Neutrophil (primary cell): ENCODE results near the gene MOV10L1.

Experiments
- H3K27ac ChIP-seq: fragments of 200-600 bp; sonication (generic); 2 replicates; pipeline ENCODE4 v1.5.1; 2016; ENCODE audit warnings: mild to moderate bottlenecking, moderate library complexity
- H3K27me3 ChIP-seq: fragments of 200-600 bp; sonication (generic); 2 replicates; pipeline ENCODE4 v1.6.0; 2016; ENCODE audit warnings: mild to moderate bottlenecking
- H3K36me3 ChIP-seq: fragments of 200-600 bp; sonication (generic); 2 replicates; pipeline ENCODE4 v1.5.1; 2017
- H3K4me1 ChIP-seq, 2 experiments: fragments of 200-600 bp in 1 of 2; sonication (generic) in 1 of 2; 1 replicate in 1 of 2; 2 replicates in 1 of 2; pipeline versions ENCODE4 v1.5.1 to v1.6.1; 2013 to 2016; ENCODE audit warnings: low read depth in 1 of 2, low read length in 1 of 2, mild to moderate bottlenecking in 1 of 2, moderate library complexity in 1 of 2; ENCODE audit not compliant: control insufficient read depth in 1 of 2, insufficient read depth in 1 of 2
- H3K4me3 ChIP-seq, 2 experiments: fragments of 200-600 bp in 1 of 2; sonication (generic) in 1 of 2; 1 replicate in 1 of 2; 2 replicates in 1 of 2; pipeline ENCODE4 v1.5.1; 2013 to 2016; ENCODE audit warnings: low read depth in 1 of 2, low read length in 1 of 2, mild to moderate bottlenecking in 1 of 2, moderate library complexity in 1 of 2
- H3K9me3 ChIP-seq: fragments of 200-600 bp; sonication (generic); 2 replicates; pipeline ENCODE4 v1.5.1; 2016
- TF ChIP-seq, protein P1 (sequence below): fragments of 200-600 bp; sonication (generic); IDR thresholded peaks from 2 replicates; pipeline ENCODE4 v1.5.1; 2016; ENCODE audit warnings: antibody characterized with exemption

MOV10L1 gene

DNA sequence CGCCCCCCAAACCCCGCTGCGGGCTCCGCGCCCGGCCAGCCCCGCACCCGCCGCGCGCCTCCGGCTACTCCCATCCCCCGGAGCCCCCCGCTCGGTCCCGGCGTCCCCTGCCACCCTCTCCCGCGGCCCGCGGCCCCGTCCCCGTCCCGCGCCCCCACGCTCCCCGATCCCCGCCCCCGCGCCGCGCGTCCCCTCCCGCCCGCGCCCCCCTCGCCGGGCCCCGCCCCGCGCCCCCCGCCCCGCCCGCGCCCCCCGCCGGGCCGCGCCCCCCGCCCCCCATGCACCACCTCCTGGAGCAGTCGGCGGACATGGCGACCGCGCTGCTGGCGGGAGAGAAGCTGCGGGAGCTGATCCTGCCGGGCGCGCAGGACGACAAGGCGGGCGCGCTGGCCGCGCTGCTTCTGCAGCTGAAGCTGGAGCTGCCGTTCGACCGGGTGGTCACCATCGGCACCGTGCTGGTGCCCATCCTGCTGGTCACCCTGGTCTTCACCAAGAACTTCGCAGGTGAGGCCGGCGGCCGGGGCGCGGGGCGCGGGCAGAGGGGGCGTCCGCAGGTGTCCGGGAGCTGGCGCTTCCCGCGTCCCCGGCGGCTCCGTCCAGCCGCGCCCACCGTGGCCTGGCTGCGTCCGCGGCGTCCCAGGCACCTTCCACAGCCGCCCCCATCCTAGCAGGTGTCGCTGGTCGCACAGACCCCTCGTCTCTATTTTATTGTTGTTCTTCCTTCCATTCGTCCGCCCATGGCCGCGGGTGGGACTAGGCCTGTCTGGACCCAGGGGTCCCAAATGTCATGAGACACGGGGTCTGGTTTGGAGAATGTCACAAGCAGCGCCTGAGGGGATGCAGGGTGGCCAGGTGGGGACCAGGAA, 80.9 kb downstream of the MOV10L1 start, which contains the start of gene PANX2:
Gene PANX2, plus strand, starts transcription at position 279 of the 866 bp plus-strand sequence. Its CDS starts 0 bp downstream, at position 279.
- H3K4me3 ChIP-seq: peak within 1 kb of the TSS; percentile 64 to 67
- H3K4me1 ChIP-seq: peaks cover 23 to 40% of the 10 kb centered on the region in 2 experiments
- H3K27me3 ChIP-seq: peaks cover 63% of the 10 kb centered on the region
- peak within 1 kb of the TSS; percentile 64 for H3K27ac ChIP-seq
- H3K9me3 ChIP-seq: no peaks in the 10 kb centered on the region
- TF ChIP-seq, protein P1, sequence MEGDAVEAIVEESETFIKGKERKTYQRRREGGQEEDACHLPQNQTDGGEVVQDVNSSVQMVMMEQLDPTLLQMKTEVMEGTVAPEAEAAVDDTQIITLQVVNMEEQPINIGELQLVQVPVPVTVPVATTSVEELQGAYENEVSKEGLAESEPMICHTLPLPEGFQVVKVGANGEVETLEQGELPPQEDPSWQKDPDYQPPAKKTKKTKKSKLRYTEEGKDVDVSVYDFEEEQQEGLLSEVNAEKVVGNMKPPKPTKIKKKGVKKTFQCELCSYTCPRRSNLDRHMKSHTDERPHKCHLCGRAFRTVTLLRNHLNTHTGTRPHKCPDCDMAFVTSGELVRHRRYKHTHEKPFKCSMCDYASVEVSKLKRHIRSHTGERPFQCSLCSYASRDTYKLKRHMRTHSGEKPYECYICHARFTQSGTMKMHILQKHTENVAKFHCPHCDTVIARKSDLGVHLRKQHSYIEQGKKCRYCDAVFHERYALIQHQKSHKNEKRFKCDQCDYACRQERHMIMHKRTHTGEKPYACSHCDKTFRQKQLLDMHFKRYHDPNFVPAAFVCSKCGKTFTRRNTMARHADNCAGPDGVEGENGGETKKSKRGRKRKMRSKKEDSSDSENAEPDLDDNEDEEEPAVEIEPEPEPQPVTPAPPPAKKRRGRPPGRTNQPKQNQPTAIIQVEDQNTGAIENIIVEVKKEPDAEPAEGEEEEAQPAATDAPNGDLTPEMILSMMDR: no peak
- H3K36me3 ChIP-seq: no peaks in the 10 kb centered on the region

DNA sequence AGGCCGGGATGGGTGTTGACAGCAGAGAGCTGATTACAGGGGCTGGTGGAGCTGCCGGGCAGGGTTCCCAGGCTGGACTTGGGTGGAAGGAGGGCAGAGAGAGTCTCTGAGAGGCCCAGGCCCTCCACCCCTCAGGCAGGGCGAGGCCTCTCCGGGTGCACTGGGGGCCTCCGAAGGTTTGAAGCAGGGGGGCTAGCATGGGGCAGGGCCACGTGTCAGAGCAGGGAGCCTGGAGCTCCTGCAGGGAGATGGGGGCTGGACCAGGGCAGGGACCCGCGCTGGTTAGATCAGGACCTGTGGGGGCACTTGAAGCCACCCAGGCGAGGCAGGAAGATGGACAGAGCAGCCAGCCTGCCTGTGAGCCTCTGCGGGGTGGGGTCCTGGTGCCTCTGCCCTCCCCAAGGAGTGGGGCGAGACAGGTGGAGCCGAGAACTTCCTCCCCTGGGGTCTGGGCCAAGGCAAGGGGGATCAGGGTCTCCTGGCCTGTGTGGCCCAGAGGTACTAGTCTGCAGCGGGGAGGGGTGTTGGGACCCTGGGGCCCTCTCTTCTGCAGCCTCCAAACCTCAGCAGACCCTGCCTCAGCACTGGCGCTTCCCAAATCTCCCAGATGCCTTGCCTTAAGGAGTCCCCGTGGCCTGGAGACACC, 81.6 kb downstream of the MOV10L1 start:
- TF ChIP-seq, protein P1: no peak
- Histone ChIP-seq H3K9me3 (no peaks in the 10 kb centered on the region), H3K27ac (peak overlapping the region; percentile 51), H3K4me3 (peak overlapping the region; percentile 64 to 67), H3K27me3 (peaks cover 69% of the 10 kb centered on the region), H3K36me3 (no peaks in the 10 kb centered on the region), H3K4me1 (peaks cover 23 to 40% of the 10 kb centered on the region in 2 experiments)

DNA sequence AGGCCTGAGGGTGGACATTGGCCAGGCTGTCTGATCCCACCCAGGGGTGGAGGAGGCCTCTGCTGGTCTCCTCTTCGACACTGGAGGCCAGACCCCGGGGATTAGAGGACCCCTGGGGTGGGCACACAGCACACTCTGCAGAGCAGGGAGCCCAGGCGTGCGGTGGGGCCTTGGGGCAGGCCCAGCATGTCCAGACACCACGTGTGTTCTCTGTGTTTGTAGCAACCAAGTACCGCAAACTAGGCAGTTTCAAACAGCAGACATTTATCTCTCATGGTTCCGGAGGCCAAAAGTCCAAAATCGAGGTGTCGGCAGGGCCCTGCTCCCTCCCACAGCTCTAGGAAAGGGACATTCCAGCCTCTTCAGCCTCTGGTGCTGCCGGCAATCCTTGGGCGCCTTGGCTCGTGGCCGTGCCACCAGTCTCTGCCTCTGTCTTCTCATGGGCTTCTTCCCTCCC, 82.2 kb downstream of the MOV10L1 start:
- Histone ChIP-seq H3K9me3 (no peaks in the 10 kb centered on the region), H3K27ac (peak overlapping the region; percentile 48), H3K36me3 (peaks cover 1% of the 10 kb centered on the region), H3K4me3 (peak overlapping the region; percentile 64 to 67), H3K27me3 (peaks cover 69% of the 10 kb centered on the region), H3K4me1 (peaks cover 23 to 40% of the 10 kb centered on the region in 2 experiments)
- TF ChIP-seq, protein P1: no peak

DNA sequence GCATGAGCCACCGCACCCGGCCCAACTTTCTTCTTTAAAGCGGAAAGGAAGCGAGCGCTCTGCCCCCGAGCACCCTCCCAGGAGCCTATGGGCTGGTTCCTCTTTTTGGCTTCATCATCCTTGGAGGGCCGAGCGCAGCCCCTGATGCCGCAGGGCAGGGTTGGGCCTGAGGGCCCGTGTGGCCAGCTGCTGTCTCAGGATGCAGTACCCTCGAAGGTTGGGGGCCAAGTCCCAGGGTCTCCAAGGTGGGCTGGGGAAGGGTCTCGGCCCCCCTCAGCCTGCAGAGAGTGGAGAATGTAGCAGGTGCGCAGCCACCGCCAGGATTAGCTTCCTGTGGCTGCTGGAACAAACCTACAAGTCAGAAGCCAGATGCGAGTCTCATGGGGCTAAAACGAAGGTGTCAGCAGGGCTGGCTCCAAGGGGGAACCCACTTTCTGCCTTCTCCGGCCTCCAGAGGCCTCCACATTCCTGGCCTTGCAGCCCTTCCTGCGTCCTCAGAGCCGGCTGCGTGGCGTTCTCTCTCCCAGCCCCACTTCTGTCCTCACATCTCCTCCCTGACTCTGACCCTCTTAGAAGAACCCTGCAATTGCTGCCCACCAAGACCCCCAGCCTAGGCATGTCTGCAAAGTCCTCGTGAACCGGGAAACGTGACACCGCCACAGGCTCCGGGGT, 83.6 kb downstream of the MOV10L1 start:
- TF ChIP-seq, protein P1: no peak
- Histone ChIP-seq H3K4me1 (peaks cover 23 to 40% of the 10 kb centered on the region in 2 experiments), H3K27ac (peak overlapping the region; percentile 62), H3K4me3 (peak overlapping the region; percentile 17 to 44), H3K27me3 (peaks cover 69% of the 10 kb centered on the region), H3K36me3 (peaks cover 13% of the 10 kb centered on the region), H3K9me3 (no peaks in the 10 kb centered on the region)

DNA sequence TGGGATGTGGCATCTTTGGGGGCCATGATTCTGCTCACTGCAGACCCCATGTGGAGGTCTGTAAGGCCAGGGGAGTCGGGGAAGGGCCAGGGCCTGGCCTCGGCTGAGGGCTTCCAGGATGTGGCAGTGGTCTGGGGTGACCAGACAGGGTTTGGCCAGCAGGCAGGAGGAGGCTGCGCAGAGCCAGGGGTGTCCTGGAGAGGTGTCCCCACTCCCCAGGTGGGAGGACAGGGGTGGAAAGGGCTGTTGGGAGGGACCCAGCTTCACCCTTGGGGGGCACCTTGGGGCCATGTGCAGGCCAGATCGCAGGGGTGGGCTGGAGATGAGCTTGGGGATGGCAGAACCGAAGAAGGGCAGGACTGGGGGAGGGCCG, 84.2 kb downstream of the MOV10L1 start:
- TF ChIP-seq, protein P1: no peak
- peaks cover 69% of the 10 kb centered on the region for H3K27me3 ChIP-seq
- H3K4me3 ChIP-seq: no peak overlapping the region
- no peaks in the 10 kb centered on the region for H3K9me3 ChIP-seq
- peaks cover 23 to 40% of the 10 kb centered on the region in 2 experiments for H3K4me1 ChIP-seq
- peaks cover 15% of the 10 kb centered on the region for H3K36me3 ChIP-seq
- no peak overlapping the region for H3K27ac ChIP-seq
